ENCODE results near the gene RPL22L1.

RPL22L1 gene

DNA sequence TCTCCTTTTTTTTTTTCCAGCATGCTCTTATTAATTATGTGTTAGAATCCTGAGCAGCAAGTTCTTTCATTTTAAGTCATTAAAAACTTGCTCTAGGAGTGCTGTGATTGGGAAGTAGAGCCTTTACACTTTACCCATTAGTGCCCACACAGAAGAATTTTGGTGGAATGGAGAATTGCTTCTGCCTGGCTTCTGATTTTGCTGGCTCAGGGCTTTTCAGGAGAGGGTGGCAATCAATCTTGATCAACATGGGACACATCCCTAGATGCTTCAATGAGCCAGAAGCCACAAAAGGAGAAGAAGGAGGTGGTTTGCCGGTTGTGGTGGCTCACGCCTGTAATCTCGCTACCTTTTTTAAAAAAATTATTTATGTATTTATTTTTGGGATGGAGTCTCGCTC is 39.4 kb downstream of the RPL22L1 start:
- no peak overlapping the region for H3K27ac ChIP-seq (ENCODE audit: extremely low read depth, low read depth, low read length)
- TF ChIP-seq ZNF529 (tag by site-specific recombination; IDR thresholded peaks at IDR 0.05; ENCODE audit: insufficient replicate concordance) (no peak), ZNF311 (tag by site-specific recombination; IDR thresholded peaks at IDR 0.05; ENCODE audit: borderline replicate concordance) (no peak), ZNF596 (tag by site-specific recombination; IDR thresholded peaks at IDR 0.05) (no peak), GLIS2 (tag by site-specific recombination; IDR thresholded peaks at IDR 0.05) (no peak), BCL6B (tag by site-specific recombination; IDR thresholded peaks at IDR 0.05) (no peak), ZNF501 (tag by site-specific recombination; IDR thresholded peaks at IDR 0.05) (no peak), SETDB1 (IDR thresholded peaks at IDR 0.05; ENCODE audit: insufficient read length, low read length) (no peak), ZNF280C (tag by site-specific recombination; IDR thresholded peaks at IDR 0.05) (no peak), ZNF223 (tag by site-specific recombination; IDR thresholded peaks at IDR 0.05) (no peak), PRDM10 (tag by site-specific recombination; IDR thresholded peaks at IDR 0.05) (no peak), ZNF677 (tag by site-specific recombination; IDR thresholded peaks at IDR 0.05) (no peak), GLI2 (tag by site-specific recombination; IDR thresholded peaks at IDR 0.05; ENCODE audit: borderline replicate concordance, low read depth) (no peak), ZNF274 (IDR thresholded peaks at IDR 0.05; ENCODE audit: low read length) (no peak), ZNF274 (tag by site-specific recombination; IDR thresholded peaks at IDR 0.05; ENCODE audit: borderline replicate concordance) (no peak), SP3 (tag by site-specific recombination; IDR thresholded peaks at IDR 0.05) (no peak)
- CTCF ChIA-PET: no interaction called here
- no peak overlapping the region for H3K4me3 ChIP-seq (ENCODE audit: low read depth, low read length)
- POLR2A ChIA-PET: no interaction called here
- H3K36me3 ChIP-seq (ENCODE audit: control insufficient read depth in 2 of 2, insufficient read depth in 1 of 2, low read length in 2 of 2): no peaks in the 10 kb centered on the region
- H3K4me1 ChIP-seq (ENCODE audit: control insufficient read depth, insufficient read depth, low read length): no peaks in the 10 kb centered on the region; the same call in 1 of the 2 replicates
- H3K9me3 ChIP-seq (ENCODE audit: control insufficient read depth, insufficient read depth, low read depth, low read length): no peaks in the 10 kb centered on the region

- no peak for TF ChIP-seq ZNF555 (tag by site-specific recombination; conservative IDR thresholded peaks at IDR 0.05)
- no peak for TF ChIP-seq ZNF473 (tag by site-specific recombination; IDR thresholded peaks at IDR 0.05)
- H3K27ac ChIP-seq (ENCODE audit: extremely low read depth, low read depth, low read length): no peak overlapping the region
- no peaks in the 10 kb centered on the region for H3K36me3 ChIP-seq (ENCODE audit: control insufficient read depth in 2 of 2, insufficient read depth in 1 of 2, low read length in 2 of 2)
- ChIA-PET POLR2A (no interaction called here), CTCF (interaction anchor here (0.6 to 1.3 kb wide), 2 partner anchors 19 to 788 kb away, joined by 3 to 7 read pairs; no protein-coding TSS in a partner anchor)
- H3K9me3 ChIP-seq (ENCODE audit: control insufficient read depth, insufficient read depth, low read depth, low read length): no peaks in the 10 kb centered on the region
- no peak overlapping the region for H3K4me3 ChIP-seq (ENCODE audit: low read depth, low read length)
- no peaks in the 10 kb centered on the region for H3K4me1 ChIP-seq (ENCODE audit: control insufficient read depth, insufficient read depth, low read length)
Observed at GRCh38 chr3:170829546-170830272, 40.3 kb downstream of the RPL22L1 start.
